Measurements from ENCODE around the gene DMXL1.

GRCh38 chr5:119076080-119076479 lies 5.2 kb downstream of the DMXL1 start:
- no peak for TF ChIP-seq YY1 (IDR thresholded peaks at IDR 0.05; ENCODE audit: insufficient read depth, insufficient read length)
- no peak for TF ChIP-seq ZNF274 (IDR thresholded peaks at IDR 0.05; ENCODE audit: low read depth, low read length)
- TF ChIP-seq SUZ12 (IDR thresholded peaks at IDR 0.05; ENCODE audit: extremely low read depth, insufficient read depth, insufficient read length), result no peak

All from NT2/D1 (cell line).